Fibroblast of skin of right quadriceps (primary cell): ENCODE measurements around the gene ZNF492.
A peak's percentile ranks its signal among the peaks of the same experiment; 100 is the strongest.
"Not testable (repeated sequence)": the region's sequence is repeated elsewhere in the genome, so short reads cannot be mapped to it uniquely, and the experiment has no call there.

Source experiments
- DNase-seq: peaks from one replicate; pipeline ENCODE4 v3.0.0-alpha.2; 2013

ZNF492 gene

GRCh38 chr19:22633706-22634449, at the start of gene ZNF492:
Gene ZNF492 (plus strand): TSS chr19:22634324. CDS start chr19:22653400, 19,076 bp downstream.
- peak; percentile 95 for DNase-seq

- no peak for DNase-seq
Measured at GRCh38 chr19:22595422-22595821, 38.7 kb upstream of the ZNF492 start.

- no peak for DNase-seq
Measured at GRCh38 chr19:22595918-22596341, 38.2 kb upstream of the ZNF492 start.

GRCh38 chr19:22600690-22601648, 33.2 kb upstream of the ZNF492 start:
- no peak for DNase-seq

GRCh38 chr19:22601906-22602630, 32.1 kb upstream of the ZNF492 start:
- DNase-seq, result no peak

- no peak for DNase-seq
Measured at GRCh38 chr19:22602631-22603272, 31.4 kb upstream of the ZNF492 start.

- no peak for DNase-seq
Measured at GRCh38 chr19:22603518-22604440, 30.3 kb upstream of the ZNF492 start.

GRCh38 chr19:22604571-22605274, 29.4 kb upstream of the ZNF492 start:
- DNase-seq, result no peak

GRCh38 chr19:22605275-22606211, 28.6 kb upstream of the ZNF492 start:
- DNase-seq, result no peak

- no peak for DNase-seq
Measured at GRCh38 chr19:22606212-22606553, 27.9 kb upstream of the ZNF492 start.

GRCh38 chr19:22606954-22607652, 27.0 kb upstream of the ZNF492 start:
- no peak for DNase-seq

- no peak for DNase-seq
Measured at GRCh38 chr19:22607653-22608430, 26.3 kb upstream of the ZNF492 start.

GRCh38 chr19:22608441-22608840, 25.7 kb upstream of the ZNF492 start:
- DNase-seq, result no peak

- DNase-seq, result no peak
Measured at GRCh38 chr19:22609630-22610029, 24.5 kb upstream of the ZNF492 start.

GRCh38 chr19:22610121-22610520, 24.0 kb upstream of the ZNF492 start:
- no peak for DNase-seq

- DNase-seq, result no peak
Measured at GRCh38 chr19:22612316-22612715, 21.8 kb upstream of the ZNF492 start.

GRCh38 chr19:22616659-22617058, 17.5 kb upstream of the ZNF492 start:
- DNase-seq, result no peak

GRCh38 chr19:22617181-22617580, 16.9 kb upstream of the ZNF492 start:
- DNase-seq, result not testable (repeated sequence)
